OCI-M2 (cell line): Measurements from ENCODE around the gene SMARCA2.

Source experiments
- DNase-seq: peaks from one replicate; lab custom pipeline; 2025; ENCODE audit not compliant: unreplicated experiment; lab: John Stamatoyannopoulos, UW

The SMARCA2 gene

DNA sequence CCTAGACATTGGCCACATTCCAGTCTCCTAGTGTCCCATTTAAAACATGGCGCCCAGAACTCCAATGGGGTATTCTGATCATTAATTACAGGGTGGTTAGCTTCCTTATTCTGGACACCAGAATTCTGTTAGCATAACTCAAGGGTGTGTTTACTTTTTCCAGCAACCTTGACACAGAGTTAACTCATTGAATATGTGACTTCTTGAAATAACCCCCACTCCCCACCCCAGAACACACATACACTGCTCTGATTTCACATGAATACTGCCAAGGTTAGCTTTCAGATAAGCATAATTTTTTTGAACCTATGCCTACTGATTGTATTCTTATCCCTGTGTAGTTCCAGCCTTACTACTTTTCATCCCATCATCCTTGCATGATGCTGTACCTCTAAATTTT lies 151.1 kb downstream of the SMARCA2 start:
- DNase-seq = no peak

DNA sequence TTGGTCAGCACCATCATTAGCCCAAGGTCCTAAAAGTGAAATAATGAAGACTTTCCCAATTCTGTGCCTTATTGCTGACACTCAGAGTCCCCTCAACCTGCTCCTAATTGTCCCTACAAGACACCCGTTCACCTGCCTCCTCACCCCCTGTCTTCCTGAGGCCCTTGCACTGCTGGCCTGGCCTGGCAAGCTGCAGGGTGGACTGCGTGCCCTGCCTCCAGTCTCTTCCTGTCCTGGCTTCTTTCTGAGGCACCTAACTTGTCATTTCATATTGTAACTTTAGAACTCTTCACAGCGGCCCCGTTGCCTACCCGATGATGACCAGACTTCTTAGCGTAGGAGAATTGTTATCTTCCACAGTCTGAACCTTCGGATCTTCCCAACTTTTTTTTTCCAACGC lies 153.9 kb downstream of the SMARCA2 start:
- DNase-seq = no peak

DNA sequence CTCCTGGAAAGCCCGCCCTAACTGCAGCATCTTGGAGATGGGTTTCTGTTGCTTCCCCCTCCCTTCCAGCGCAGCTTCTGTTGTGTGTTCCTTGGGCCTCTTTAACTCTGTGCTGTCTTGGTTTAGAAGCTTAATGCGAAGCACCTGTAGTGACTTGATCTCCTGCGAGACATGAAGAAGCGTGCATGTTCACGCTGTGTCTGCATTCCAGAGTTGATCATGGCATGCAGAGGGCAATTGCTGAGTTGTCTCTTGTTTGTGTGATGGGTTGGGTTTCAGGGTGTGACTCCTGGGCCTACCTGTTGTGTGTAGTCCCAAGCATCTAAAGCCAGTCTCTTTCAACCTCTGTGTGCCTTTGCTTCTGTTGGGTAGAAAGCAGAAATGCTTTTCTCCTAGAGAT lies 155.6 kb downstream of the SMARCA2 start:
- no peak for DNase-seq

GRCh38 chr9:2173170-2173569 lies 158.0 kb downstream of the SMARCA2 start:
- no peak for DNase-seq

DNA sequence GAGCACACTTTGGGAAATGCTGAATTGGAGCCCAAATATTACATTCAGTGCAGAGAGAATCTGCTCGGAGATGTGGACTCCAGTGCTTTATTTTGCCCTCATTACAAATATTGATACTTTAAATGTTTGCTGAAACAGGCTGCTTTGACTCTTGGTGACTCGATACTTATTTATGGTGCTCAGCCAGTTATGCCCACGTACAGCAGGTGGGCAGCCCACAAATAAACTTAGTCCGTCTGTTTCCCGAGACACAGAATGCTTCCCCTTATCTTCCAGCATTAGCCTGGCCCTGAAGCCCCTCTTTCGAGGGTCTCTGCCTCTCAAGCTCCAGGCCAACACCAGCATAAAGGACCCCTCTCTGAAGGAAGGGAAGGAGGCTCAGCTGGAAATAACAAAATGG lies 158.7 kb downstream of the SMARCA2 start:
- no peak for DNase-seq

GRCh38 chr9:2174306-2174705 lies 159.2 kb downstream of the SMARCA2 start:
- no peak for DNase-seq

DNA sequence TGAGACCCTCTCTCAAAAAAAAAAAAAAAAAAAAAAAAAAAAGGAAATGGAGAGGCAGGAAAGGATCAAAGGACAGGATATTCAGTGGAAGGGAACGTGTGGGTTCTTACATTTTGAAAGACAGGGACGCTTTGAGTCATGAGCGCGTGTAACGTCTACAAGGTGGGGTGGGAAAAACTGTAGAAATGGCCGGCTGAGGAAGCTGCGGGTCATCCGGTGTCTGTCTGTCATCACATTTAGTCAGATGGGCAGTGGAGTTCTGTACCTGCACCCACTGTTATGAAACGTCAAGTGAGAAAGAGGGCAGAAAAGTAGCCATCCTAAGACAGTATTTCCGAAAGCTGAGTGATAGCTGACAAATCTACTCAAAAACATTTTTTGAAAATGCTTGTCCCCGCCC lies 159.8 kb downstream of the SMARCA2 start:
- DNase-seq = no peak

DNA sequence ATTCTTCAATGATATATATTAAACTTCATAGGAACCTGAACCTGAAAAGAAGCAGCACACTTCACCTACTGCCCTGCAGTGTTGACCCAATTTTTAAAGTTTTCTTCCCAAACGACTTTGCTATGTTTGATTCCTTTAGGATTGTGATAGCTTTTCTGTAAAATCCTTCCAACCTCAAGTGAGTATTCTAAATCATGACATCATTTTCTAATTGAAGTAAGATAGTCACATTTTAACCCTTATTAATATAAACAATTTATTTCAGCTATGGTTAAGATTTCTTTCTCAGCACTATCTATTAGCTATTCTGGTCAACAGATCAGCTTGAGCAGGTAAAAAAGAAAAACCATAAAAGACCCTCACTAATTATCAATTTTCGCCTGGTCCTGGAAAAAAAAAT lies 162.0 kb downstream of the SMARCA2 start:
- no peak for DNase-seq

DNA sequence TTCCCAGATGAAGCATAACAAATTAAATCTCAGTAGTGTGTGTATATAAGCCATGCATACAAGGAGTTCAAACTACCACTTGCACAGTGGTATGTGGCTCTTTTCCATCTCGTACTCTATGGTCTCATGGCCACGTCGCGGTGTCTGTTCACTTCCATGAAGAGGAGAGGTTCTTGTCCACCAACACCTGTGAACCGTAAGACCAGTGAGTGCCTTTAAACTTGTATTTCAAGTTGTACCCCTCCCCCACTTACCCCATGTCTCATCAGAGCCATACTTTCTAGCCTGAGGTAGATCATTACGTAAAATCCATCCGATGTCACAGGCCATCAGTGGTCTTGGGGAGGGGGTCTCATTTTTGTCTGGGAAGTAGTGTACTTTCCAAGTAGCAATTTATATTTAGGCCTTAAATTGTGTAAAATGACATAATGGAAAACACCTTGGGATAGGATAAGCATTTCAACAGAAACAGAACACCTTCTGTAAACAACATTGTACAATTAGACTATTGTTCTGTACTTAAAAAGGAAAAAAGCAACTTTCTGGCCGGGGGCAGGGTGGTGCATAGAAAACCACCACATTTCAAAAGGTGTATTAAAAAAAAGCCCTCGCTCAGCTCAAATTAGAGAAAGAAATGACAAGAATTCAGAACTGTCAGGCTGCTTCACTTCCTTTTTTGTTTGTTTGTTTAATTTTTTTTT lies 163.0 kb downstream of the SMARCA2 start:
- DNase-seq = no peak

- no peak for DNase-seq
Measured at GRCh38 chr9:2179567-2179966, 164.4 kb downstream of the SMARCA2 start.

GRCh38 chr9:2180154-2180553 lies 165.0 kb downstream of the SMARCA2 start:
- no peak for DNase-seq

DNA sequence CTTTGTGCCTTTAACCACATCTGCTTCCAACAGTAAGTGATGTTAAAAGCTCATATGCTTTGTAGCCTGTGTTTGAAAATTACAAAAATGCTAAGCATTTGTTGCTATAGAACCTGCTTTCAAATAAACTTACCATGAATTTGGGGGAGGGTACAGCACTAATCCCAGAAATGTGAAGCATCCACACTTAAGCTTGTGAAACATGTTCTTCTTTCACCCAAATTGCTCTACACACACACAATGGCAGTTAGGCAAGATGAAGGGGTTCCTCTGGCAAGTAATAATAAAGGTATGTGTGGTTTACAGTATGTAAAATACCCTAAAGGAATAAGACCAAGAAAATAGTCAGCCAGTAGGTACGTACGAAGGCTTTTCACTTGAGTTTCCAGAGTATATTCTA lies 165.6 kb downstream of the SMARCA2 start:
- no peak for DNase-seq

DNA sequence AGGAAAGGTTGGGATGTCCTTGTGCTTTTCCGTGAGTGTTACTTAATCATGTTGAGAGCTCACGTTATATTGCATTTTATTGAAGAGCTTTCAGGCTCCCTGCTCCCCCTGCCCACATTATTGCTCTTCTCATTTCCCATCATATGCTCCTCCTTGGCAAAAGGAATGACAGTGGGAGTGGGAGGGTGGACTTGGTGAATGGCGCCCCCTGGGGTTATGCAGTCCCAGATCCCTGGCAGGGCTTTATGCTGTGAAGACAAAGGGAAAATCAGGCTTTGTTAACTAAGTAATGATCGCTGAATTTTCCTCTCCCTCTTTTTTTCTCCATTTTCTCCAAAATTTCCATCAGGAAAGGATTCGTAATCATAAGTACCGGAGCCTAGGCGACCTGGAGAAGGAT lies 166.6 kb downstream of the SMARCA2 start:
- no peak for DNase-seq

DNA sequence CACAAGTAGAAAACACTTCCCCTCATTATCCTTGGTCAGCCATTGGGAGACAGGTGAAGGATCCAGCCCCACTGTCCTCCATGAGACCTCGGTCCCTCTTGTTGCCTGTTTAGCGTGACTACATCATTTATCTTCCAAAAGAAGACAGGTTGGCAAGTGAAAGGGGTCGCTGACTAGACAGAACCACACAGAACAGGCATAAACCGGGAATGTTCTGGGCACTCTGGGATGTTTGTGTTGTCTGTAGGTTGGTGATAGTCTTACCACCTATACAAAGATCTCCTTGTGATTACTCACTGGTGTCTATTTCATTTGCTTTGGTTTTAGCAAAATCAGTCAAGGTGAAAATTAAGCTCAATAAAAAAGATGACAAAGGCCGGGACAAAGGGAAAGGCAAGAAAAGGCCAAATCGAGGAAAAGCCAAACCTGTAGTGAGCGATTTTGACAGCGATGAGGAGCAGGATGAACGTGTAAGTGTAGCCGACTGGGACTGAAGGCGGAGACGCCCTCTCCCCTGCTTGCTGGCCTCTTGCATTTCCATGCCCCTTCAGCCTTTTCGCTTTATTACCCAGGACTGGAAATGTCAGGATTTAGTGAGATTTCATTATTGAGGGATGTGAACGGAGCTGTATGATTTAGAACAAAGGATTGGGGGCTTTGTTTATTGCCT lies 175.9 kb downstream of the SMARCA2 start:
- DNase-seq = no peak

DNA sequence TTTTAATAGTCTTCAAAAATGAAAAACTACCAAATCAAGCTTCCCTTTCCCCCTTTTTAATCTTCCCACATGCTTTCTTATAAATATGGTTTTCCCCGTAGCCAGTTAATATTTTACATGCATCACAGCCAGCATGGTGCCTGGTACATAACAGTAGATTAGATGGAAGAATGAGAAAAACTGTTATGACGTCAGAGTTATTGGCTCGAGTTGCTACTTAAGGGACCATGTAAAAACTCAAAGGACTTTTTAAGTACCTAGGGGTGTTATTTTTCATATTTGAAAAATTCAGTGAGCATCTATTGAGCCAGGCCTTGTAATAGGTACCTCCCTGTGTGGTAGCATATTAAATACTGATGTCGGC lies 176.4 kb downstream of the SMARCA2 start:
- no peak for DNase-seq

GRCh38 chr9:2192356-2192979 lies 177.3 kb downstream of the SMARCA2 start:
- DNase-seq = no peak

DNA sequence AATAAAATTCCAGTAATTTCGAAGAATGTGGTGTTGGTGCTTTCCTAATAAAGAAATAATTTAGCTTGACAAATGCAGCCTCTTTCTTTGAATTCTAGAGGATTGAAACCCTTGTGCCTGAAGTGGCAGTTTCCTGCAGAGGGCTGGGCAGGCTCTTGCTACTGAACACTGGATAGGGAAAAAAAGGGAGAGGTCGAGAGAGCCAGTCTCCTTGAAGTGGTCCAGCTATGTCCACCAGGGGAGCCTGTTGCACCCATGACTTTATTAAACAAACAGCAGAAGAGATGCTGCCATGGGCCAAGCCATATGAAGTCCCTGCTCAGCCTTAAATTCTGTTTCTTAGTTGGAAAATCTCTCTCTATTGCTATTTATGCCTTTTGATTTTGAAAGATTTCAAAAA lies 178.4 kb downstream of the SMARCA2 start:
- no peak for DNase-seq

GRCh38 chr9:2195211-2195610 lies 180.1 kb downstream of the SMARCA2 start:
- DNase-seq = no peak

DNA sequence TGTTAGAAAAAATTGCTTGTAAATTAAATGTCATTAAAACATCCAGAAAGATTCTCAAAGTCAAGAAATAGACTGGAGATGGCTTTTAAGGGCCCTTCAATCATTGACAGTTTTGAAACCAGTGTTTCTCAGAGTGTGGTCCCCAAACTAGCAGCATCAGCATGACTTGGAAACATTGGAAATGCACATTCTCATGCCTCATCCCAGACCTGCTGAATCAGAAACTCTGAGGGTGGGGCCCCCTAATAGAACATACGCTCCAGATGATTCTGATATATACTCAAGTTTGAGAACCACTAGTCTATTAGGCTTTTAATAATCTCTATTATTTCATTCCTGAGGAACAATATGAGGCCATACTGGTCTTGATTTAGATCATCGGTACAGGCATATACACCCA lies 181.6 kb downstream of the SMARCA2 start:
- no peak for DNase-seq

- no peak for DNase-seq
Measured at GRCh38 chr9:2198956-2199635, 183.9 kb downstream of the SMARCA2 start.

DNA sequence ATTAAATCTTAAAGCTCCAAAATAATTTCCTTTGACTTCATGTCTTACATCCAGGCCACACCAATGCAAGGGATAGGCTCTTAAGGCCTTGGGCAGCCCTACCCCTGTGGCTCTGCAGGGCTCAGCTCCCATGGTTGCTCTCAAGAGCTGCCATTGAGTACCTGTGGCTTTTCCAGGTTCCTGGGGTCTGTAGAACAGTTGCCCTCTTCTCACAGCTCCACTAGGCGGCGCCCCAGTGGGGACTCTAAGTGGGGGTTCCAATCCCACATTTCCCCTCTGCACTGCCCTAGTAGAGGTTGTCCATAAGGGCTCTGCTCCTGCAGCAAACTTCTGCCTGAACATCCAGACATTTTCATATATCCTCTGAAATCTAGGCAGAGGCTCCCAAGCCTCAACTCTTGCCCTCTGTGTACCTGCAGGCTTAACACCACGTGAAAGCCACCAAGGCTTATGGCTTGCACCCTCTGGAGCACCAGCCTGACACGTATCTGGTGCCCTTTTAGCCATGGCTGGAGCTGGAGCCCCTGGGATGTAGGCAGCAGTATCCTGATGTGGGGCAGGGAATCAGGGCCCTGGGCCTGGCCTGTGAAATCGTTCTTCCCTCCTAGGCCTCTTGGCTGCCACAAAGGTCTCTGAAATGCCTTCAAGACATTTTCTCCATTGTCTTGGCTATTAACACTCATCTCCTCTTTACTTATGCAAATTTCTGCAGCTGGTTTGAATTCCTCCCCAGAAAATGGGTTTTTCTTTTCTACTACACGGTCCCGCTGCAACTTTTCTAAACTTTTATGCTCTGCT lies 185.1 kb downstream of the SMARCA2 start:
- DNase-seq = no peak
